Neural progenitor cell (in vitro differentiated cells): ENCODE measurements around the gene CISD1.

Source experiments
- EZH2 ChIP-seq: fragments of 200-600 bp; sonication (generic); IDR thresholded peaks from 2 replicates; pipeline ENCODE4 v1.6.1; 2017; ENCODE audit warnings: antibody characterized with exemption, mild to moderate bottlenecking, moderate library complexity
- EZH2phosphoT487 ChIP-seq: fragments of 200-600 bp; sonication (generic); IDR thresholded peaks from 2 replicates; pipeline ENCODE4 v1.6.1; 2017; ENCODE audit warnings: antibody characterized with exemption
- TF ChIP-seq, protein P1 (sequence below): fragments of 200-600 bp; sonication (generic); IDR thresholded peaks from 2 replicates; pipeline ENCODE4 v1.5.1; 2017; ENCODE audit warnings: antibody characterized with exemption, mild to moderate bottlenecking

DNA sequence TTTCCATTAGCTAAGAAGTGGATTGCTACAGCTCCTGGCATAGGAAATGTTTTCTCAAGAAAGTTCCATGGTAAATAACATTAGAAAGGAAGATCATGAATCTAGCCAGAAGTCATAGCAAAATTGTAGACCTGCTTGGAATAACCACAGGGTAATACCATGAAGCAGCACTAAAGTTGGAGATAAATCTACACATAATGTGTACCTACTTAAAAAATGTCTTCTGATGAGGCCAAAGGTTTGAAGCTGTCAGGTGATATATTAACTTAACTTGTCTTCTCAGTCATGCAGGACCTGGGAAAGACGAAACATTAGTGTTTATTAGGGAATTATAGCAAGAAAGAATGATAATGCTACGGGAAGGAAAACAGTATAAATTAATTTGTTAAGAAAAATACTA is 6.3 kb downstream of the CISD1 start:
- TF ChIP-seq, protein P1, sequence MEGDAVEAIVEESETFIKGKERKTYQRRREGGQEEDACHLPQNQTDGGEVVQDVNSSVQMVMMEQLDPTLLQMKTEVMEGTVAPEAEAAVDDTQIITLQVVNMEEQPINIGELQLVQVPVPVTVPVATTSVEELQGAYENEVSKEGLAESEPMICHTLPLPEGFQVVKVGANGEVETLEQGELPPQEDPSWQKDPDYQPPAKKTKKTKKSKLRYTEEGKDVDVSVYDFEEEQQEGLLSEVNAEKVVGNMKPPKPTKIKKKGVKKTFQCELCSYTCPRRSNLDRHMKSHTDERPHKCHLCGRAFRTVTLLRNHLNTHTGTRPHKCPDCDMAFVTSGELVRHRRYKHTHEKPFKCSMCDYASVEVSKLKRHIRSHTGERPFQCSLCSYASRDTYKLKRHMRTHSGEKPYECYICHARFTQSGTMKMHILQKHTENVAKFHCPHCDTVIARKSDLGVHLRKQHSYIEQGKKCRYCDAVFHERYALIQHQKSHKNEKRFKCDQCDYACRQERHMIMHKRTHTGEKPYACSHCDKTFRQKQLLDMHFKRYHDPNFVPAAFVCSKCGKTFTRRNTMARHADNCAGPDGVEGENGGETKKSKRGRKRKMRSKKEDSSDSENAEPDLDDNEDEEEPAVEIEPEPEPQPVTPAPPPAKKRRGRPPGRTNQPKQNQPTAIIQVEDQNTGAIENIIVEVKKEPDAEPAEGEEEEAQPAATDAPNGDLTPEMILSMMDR, result no peak
- TF ChIP-seq EZH2 (no peak), EZH2phosphoT487 (no peak)
